Dendritic cell treated with granulocyte-macrophage colony-stimulating factor and Interleukin-4, amounts not matched to agents 40 ng/mL and 50 ng/mL, for 4 days (primary cell): Measurements from ENCODE around the gene COQ8A.

Source experiments
- H3K27ac Mint-ChIP-seq: one replicate; pipeline ENCODE4 v1.8.0; 2022; ENCODE audit warnings: mild to moderate bottlenecking, mixed read lengths
- H3K27me3 Mint-ChIP-seq: one replicate; pipeline ENCODE4 v1.8.0; 2022; ENCODE audit warnings: mild to moderate bottlenecking, mixed read lengths
- H3K36me3 Mint-ChIP-seq: one replicate; pipeline ENCODE4 v1.8.0; 2022; ENCODE audit warnings: low read depth, mixed read lengths
- H3K4me1 Mint-ChIP-seq: one replicate; pipeline ENCODE4 v1.8.0; 2022; ENCODE audit warnings: low read depth, mixed read lengths
- H3K4me3 Mint-ChIP-seq: one replicate; pipeline ENCODE4 v1.8.0; 2022; ENCODE audit warnings: mild to moderate bottlenecking, moderate library complexity, mixed read lengths
- H3K9me3 Mint-ChIP-seq: one replicate; pipeline ENCODE4 v1.8.0; 2022; ENCODE audit warnings: mixed read lengths
- intact Hi-C: fragments of 100-400 bp; cut with micrococcal nuclease; formaldehyde crosslinking; loops from one replicate; pipeline ENCODE4 v1.15.0; 2022

COQ8A gene

GRCh38 chr1:226940029-226940805 is at the start of gene COQ8A:
COQ8A (plus strand) TSS chr1:226940294; CDS start chr1:226961386, 21,092 bp downstream.
- Mint-ChIP-seq H3K36me3 (peaks cover 25% of the 10 kb centered on the region), H3K27ac (peak within 1 kb of the TSS; percentile 98), H3K9me3 (peaks cover 7% of the 10 kb centered on the region), H3K27me3 (no peaks in the 10 kb centered on the region), H3K4me1 (peaks cover 68% of the 10 kb centered on the region), H3K4me3 (peak within 1 kb of the TSS; percentile 82)
- intact Hi-C loops: loop anchor here (10.0 kb wide), 1 partner anchor 305 kb away; no protein-coding TSS in a partner anchor

- H3K27ac Mint-ChIP-seq: no peak overlapping the region
- intact Hi-C loops: no loop called here
- H3K9me3 Mint-ChIP-seq: no peaks in the 10 kb centered on the region
- peaks cover 92% of the 10 kb centered on the region for H3K36me3 Mint-ChIP-seq
- no peaks in the 10 kb centered on the region for H3K27me3 Mint-ChIP-seq
- H3K4me1 Mint-ChIP-seq: peaks cover 26% of the 10 kb centered on the region
- no peak overlapping the region for H3K4me3 Mint-ChIP-seq
These were observed 49.6 kb upstream of the COQ8A start for GRCh38 chr1:226890331-226891108.

GRCh38 chr1:226891346-226891745 is 48.7 kb upstream of the COQ8A start:
- H3K4me3 Mint-ChIP-seq: no peak overlapping the region
- intact Hi-C loops: no loop called here
- H3K4me1 Mint-ChIP-seq: peaks cover 18% of the 10 kb centered on the region
- H3K27ac Mint-ChIP-seq: no peak overlapping the region
- peaks cover 90% of the 10 kb centered on the region for H3K36me3 Mint-ChIP-seq
- H3K9me3 Mint-ChIP-seq: no peaks in the 10 kb centered on the region
- H3K27me3 Mint-ChIP-seq: no peaks in the 10 kb centered on the region

- Mint-ChIP-seq H3K27me3 (no peaks in the 10 kb centered on the region), H3K4me3 (no peak overlapping the region), H3K27ac (peak overlapping the region; percentile 7), H3K4me1 (peaks cover 13% of the 10 kb centered on the region), H3K36me3 (peaks cover 90% of the 10 kb centered on the region), H3K9me3 (no peaks in the 10 kb centered on the region)
- intact Hi-C loops: no loop called here
These were observed 48.1 kb upstream of the COQ8A start for GRCh38 chr1:226891846-226892523.

GRCh38 chr1:226892524-226892875 is 47.6 kb upstream of the COQ8A start:
- peak overlapping the region; percentile 7 for H3K27ac Mint-ChIP-seq
- H3K9me3 Mint-ChIP-seq: no peaks in the 10 kb centered on the region
- H3K27me3 Mint-ChIP-seq: no peaks in the 10 kb centered on the region
- peaks cover 13% of the 10 kb centered on the region for H3K4me1 Mint-ChIP-seq
- intact Hi-C loops: no loop called here
- no peak overlapping the region for H3K4me3 Mint-ChIP-seq
- H3K36me3 Mint-ChIP-seq: peaks cover 94% of the 10 kb centered on the region

- intact Hi-C loops: no loop called here
- Mint-ChIP-seq H3K9me3 (no peaks in the 10 kb centered on the region), H3K27ac (no peak overlapping the region), H3K4me1 (peaks cover 13% of the 10 kb centered on the region), H3K36me3 (peaks cover 85% of the 10 kb centered on the region), H3K4me3 (no peak overlapping the region), H3K27me3 (no peaks in the 10 kb centered on the region)
These were observed 46.2 kb upstream of the COQ8A start for GRCh38 chr1:226893936-226894335.

GRCh38 chr1:226894826-226895225 is 45.3 kb upstream of the COQ8A start:
- Mint-ChIP-seq H3K9me3 (no peaks in the 10 kb centered on the region), H3K27me3 (no peaks in the 10 kb centered on the region), H3K4me3 (no peak overlapping the region), H3K27ac (no peak overlapping the region), H3K4me1 (peaks cover 13% of the 10 kb centered on the region), H3K36me3 (peaks cover 85% of the 10 kb centered on the region)
- intact Hi-C loops: no loop called here

GRCh38 chr1:226895644-226896043 is 44.5 kb upstream of the COQ8A start:
- Mint-ChIP-seq H3K36me3 (peaks cover 84% of the 10 kb centered on the region), H3K27ac (no peak overlapping the region), H3K4me3 (no peak overlapping the region), H3K4me1 (peaks cover 13% of the 10 kb centered on the region), H3K9me3 (no peaks in the 10 kb centered on the region), H3K27me3 (no peaks in the 10 kb centered on the region)
- intact Hi-C loops: no loop called here

- Mint-ChIP-seq H3K36me3 (peaks cover 66% of the 10 kb centered on the region), H3K27ac (no peak overlapping the region), H3K4me3 (no peak overlapping the region), H3K4me1 (no peaks in the 10 kb centered on the region), H3K27me3 (no peaks in the 10 kb centered on the region), H3K9me3 (no peaks in the 10 kb centered on the region)
- intact Hi-C loops: no loop called here
These were observed 41.8 kb upstream of the COQ8A start for GRCh38 chr1:226898246-226898645.

GRCh38 chr1:226901421-226901820 is 38.7 kb upstream of the COQ8A start:
- Mint-ChIP-seq H3K9me3 (no peaks in the 10 kb centered on the region), H3K4me3 (no peak overlapping the region), H3K36me3 (peaks cover 51% of the 10 kb centered on the region), H3K27ac (no peak overlapping the region), H3K4me1 (no peaks in the 10 kb centered on the region), H3K27me3 (no peaks in the 10 kb centered on the region)
- intact Hi-C loops: no loop called here

- Mint-ChIP-seq H3K4me1 (no peaks in the 10 kb centered on the region), H3K27me3 (no peaks in the 10 kb centered on the region), H3K4me3 (no peak overlapping the region), H3K36me3 (peaks cover 39% of the 10 kb centered on the region), H3K27ac (no peak overlapping the region), H3K9me3 (no peaks in the 10 kb centered on the region)
- intact Hi-C loops: no loop called here
These were observed 37.5 kb upstream of the COQ8A start for GRCh38 chr1:226902601-226903000.

GRCh38 chr1:226903819-226904716 is 36.0 kb upstream of the COQ8A start:
- Mint-ChIP-seq H3K27ac (no peak overlapping the region), H3K9me3 (no peaks in the 10 kb centered on the region), H3K4me1 (no peaks in the 10 kb centered on the region), H3K4me3 (no peak overlapping the region), H3K36me3 (peaks cover 44% of the 10 kb centered on the region), H3K27me3 (no peaks in the 10 kb centered on the region)
- intact Hi-C loops: no loop called here

GRCh38 chr1:226904772-226905171 is 35.3 kb upstream of the COQ8A start:
- H3K27ac Mint-ChIP-seq: no peak overlapping the region
- no peaks in the 10 kb centered on the region for H3K4me1 Mint-ChIP-seq
- H3K9me3 Mint-ChIP-seq: no peaks in the 10 kb centered on the region

More at GRCh38 chr1:226904772-226905171, 35.3 kb upstream of the COQ8A start:
- Mint-ChIP-seq H3K27me3 (no peaks in the 10 kb centered on the region), H3K4me3 (no peak overlapping the region), H3K36me3 (peaks cover 37% of the 10 kb centered on the region)
- intact Hi-C loops: no loop called here
